Sigmoid colon (tissue), 4 donors: Measurements from ENCODE around the gene ADCY7.
A peak's percentile ranks its signal among the peaks of the same experiment; 100 is the strongest.

ENCODE experiments used
- EP300 ChIP-seq, 4 donors: sonication (generic); formaldehyde crosslinking; IDR thresholded peaks; one replicate each; pipeline ENCODE4 v1.6.1; 2017; ENCODE audit warnings: antibody characterized with exemption in 4 of 4
- POLR2A ChIP-seq, 2 donors: fragments of 450-650 bp; IDR thresholded peaks; one replicate each; pipeline ENCODE4 v1.6.1; 2016; ENCODE audit warnings: antibody characterized with exemption in 2 of 2, mild to moderate bottlenecking in 2 of 2, moderate library complexity in 2 of 2
- POLR2AphosphoS5 ChIP-seq, 4 donors: sonication (generic); formaldehyde crosslinking; IDR thresholded peaks; one replicate each; pipeline ENCODE4 v1.6.1; 2017; ENCODE audit warnings: antibody characterized with exemption in 4 of 4
- TF ChIP-seq, protein P1 (sequence below), 4 experiments: fragments of 450-650 bp in 3 of 4; fragments of 200-600 bp in 1 of 4; IDR thresholded peaks; one replicate each; pipeline ENCODE4 v1.5.1; 2016 to 2019; ENCODE audit warnings: antibody characterized with exemption in 4 of 4, mild to moderate bottlenecking in 3 of 4, moderate library complexity in 2 of 4

DNA sequence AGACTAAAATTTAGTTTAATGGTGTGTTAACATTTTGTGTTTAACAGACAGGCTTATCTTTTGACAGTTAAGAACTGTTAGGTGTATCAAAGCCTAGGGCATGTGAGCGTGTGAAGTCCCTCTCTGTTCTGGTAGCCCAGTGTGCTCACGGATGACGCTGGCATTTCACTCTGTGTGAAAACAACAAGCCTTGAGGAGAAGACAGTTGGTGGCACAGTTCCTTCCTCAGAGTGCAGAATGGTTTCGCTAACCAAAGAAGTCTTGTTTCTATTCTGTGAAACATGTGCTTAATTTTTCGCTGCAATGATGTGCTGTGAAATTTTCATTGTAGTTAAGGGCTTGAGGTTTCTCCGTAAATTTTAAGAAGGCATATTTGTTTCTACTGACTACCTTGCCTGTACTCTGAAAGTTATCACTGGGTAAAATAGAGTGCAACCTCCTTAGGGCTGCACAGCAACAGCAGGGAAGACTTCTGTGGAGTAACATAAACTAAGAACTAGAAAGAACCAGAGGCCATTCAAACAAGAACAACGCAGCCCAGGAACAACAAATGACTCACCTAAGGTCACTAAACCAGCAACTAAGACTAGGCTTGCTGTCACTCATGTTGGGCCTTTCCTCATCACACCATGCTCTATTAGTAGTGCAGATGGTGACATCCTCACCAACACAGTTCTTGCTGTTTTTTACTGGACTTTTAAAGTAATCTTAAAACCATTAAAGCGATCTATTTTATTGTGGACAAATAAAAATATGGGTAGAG lies 69.0 kb downstream of the ADCY7 start:
- TF ChIP-seq, protein P1, sequence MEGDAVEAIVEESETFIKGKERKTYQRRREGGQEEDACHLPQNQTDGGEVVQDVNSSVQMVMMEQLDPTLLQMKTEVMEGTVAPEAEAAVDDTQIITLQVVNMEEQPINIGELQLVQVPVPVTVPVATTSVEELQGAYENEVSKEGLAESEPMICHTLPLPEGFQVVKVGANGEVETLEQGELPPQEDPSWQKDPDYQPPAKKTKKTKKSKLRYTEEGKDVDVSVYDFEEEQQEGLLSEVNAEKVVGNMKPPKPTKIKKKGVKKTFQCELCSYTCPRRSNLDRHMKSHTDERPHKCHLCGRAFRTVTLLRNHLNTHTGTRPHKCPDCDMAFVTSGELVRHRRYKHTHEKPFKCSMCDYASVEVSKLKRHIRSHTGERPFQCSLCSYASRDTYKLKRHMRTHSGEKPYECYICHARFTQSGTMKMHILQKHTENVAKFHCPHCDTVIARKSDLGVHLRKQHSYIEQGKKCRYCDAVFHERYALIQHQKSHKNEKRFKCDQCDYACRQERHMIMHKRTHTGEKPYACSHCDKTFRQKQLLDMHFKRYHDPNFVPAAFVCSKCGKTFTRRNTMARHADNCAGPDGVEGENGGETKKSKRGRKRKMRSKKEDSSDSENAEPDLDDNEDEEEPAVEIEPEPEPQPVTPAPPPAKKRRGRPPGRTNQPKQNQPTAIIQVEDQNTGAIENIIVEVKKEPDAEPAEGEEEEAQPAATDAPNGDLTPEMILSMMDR (IDR thresholded peaks at IDR 0.05): no peak
- TF ChIP-seq EP300 (IDR thresholded peaks at IDR 0.05): no peak
- peak in 2 of 4 donors; percentile 21 to 41 for TF ChIP-seq POLR2AphosphoS5 (IDR thresholded peaks at IDR 0.05)
- no peak for TF ChIP-seq POLR2A (IDR thresholded peaks at IDR 0.05)
